Dermis blood vessel endothelial cell (primary cell): Measurements from ENCODE around the gene MYOF. TPM values are rescaled to one million over a fixed set of nuclear protein-coding genes. Genes with fewer than 3 reads are reported as not detected.
"Not testable (repeated sequence)": the region's sequence is repeated elsewhere in the genome, so short reads cannot be mapped to it uniquely, and the experiment has no call there.

ENCODE experiments used
- DNase-seq: peaks from one replicate; pipeline ENCODE4 v3.0.0; 2010
- total RNA-seq: library from RNA; depleted of rRNA; stranded (reverse); fragments of >200 nt; gene quantifications from 2 replicates; pipeline ENCODE4 v1.2.3, GENCODE V29; 2014

Gene MYOF
- total RNA-seq, 1 donor from 2014 or later, result 190 TPM

- not testable (repeated sequence) for DNase-seq
These were observed 197.9 kb downstream of the MYOF start for GRCh38 chr10:93284246-93284645.

- DNase-seq, result no peak
These were observed 200.8 kb downstream of the MYOF start for GRCh38 chr10:93281367-93281720.

GRCh38 chr10:93280699-93281366 is 201.3 kb downstream of the MYOF start:
- no peak for DNase-seq

GRCh38 chr10:93280121-93280698 is 201.9 kb downstream of the MYOF start:
- DNase-seq, result no peak

GRCh38 chr10:93277360-93277759 is 204.8 kb downstream of the MYOF start:
- no peak for DNase-seq

GRCh38 chr10:93274419-93274818 is 207.7 kb downstream of the MYOF start:
- no peak for DNase-seq

- DNase-seq, result no peak
These were observed 209.1 kb downstream of the MYOF start for GRCh38 chr10:93272884-93273675.

- no peak for DNase-seq
These were observed 210.8 kb downstream of the MYOF start for GRCh38 chr10:93271347-93271746.

GRCh38 chr10:93269281-93269680 is 212.9 kb downstream of the MYOF start:
- DNase-seq, result no peak

GRCh38 chr10:93268021-93268420 is 214.1 kb downstream of the MYOF start:
- DNase-seq, result no peak

GRCh38 chr10:93267521-93267920 is 214.6 kb downstream of the MYOF start:
- DNase-seq, result no peak

- no peak for DNase-seq
These were observed 215.3 kb downstream of the MYOF start for GRCh38 chr10:93266858-93267257.

- peak; percentile 9 for DNase-seq
These were observed 220.0 kb downstream of the MYOF start for GRCh38 chr10:93261961-93262610.

- no peak for DNase-seq
These were observed 221.0 kb downstream of the MYOF start for GRCh38 chr10:93261089-93261488.

GRCh38 chr10:93259126-93259525 is 223.0 kb downstream of the MYOF start:
- no peak for DNase-seq

Other genes with a start within 250 kb of the MYOF start
- 18.9 and 100 TPM in 2 replicates for gene CEP55, start 14.3 kb upstream of the MYOF start, total RNA-seq
- not detected in 2 replicates for gene FFAR4, start 84.3 kb upstream of the MYOF start, total RNA-seq
- gene RBP4, start 118.9 kb upstream of the MYOF start, total RNA-seq, result not detected in 2 replicates
- not detected in 2 replicates for gene PDE6C, start 130.2 kb upstream of the MYOF start, total RNA-seq
- 5.1 and 5.8 TPM in 2 replicates for gene FRA10AC1, start 220.3 kb upstream of the MYOF start, total RNA-seq